ENCODE data around the gene HDAC2.
"Not testable (repeated sequence)": the region's sequence is repeated elsewhere in the genome, so short reads cannot be mapped to it uniquely, and the experiment has no call there.

Gene HDAC2

DNA sequence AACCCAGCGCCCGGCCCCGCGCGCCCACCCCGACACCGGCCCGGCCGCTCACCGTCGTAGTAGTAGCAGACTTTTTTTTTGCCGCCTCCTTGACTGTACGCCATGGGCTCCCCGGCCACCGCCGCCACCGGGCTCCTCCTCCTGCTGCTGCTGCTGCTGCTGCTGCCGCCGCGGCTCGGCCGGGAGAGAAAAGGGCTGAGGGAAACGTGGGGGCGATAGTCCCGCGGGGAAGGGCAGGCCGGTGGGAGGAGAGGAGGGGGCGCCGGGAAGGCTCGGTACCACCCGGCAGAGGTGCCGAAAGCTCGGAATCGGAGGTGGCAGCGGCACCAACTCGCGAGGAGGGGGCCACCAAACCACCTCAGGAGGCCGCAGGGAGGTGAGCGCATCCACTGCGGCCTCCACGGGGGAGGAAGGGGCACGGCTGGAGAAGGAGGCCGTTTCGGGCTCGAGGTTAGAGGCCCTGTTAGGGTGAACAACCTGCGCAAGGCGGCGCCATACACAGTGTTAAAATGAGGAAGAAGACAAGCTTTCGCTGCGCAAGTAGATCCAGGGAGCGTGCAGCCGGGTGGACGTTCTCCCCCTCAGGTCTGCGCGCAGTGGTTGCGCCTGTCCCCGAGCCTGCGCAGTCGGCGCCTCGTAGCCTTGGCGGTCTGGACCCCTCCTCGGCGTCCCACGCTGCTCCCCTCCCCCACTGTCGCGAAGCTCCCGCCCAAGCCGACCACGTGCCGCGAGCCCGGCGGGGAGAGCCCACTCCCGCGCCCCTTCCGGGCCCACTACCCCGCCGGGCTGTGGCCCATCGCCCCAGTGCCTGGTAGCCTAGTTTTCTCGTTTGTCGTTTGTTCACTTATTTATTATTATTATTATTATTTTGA lies at the start of gene HDAC2:
Gene HDAC2, minus strand, starts transcription at position 344 of the 872 bp plus-strand sequence. Its CDS starts 240 bp downstream, at position 104.
- DNase-seq (ENCODE audit: low read depth in 1 of 2, low spot score in 1 of 2) = peak; percentile 86 to 88

DNA sequence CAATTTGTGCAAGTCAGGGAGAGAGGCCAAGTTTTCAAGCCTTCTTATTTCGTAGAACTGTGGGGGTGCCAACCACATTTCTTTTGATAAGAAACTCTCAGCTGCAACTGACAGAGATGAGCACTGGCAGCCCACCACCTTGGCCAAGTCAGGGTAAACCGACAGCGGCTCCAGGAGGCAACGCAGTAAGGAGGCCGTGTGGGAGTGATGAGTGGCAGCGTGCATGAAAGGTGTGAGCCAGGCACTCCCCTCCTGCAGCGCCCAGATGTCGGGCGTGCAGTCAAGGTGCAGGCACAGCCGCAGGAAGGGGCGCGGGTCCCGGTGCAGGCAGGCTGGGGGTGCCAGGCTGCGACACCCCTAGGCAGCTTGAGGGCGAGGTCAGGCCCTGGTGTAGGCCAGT lies 49.2 kb upstream of the HDAC2 start:
- no peak for DNase-seq (ENCODE audit: low read depth in 1 of 2, low spot score in 1 of 2)

DNA sequence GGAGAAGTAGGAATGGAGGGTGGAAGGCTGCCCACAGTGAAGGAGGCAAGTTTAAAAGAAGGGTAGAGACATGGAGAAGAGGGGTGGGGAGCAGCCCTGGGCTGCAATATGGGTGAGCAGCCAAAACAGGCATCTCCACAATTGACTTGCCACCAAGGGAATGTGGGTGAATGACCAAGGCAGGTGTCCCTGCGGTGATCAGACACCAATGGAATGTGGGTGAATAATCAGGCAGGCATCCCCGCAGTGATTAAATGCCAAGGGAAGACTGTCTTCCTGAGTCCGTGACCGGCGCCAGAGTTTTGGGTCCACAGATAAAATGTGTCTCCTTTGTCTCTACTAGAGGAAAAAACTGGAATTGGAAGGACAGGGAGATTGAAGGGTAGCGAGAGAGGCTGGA lies 46.2 kb upstream of the HDAC2 start:
- not testable (repeated sequence) for DNase-seq (ENCODE audit: low read depth in 1 of 2, low spot score in 1 of 2)

DNA sequence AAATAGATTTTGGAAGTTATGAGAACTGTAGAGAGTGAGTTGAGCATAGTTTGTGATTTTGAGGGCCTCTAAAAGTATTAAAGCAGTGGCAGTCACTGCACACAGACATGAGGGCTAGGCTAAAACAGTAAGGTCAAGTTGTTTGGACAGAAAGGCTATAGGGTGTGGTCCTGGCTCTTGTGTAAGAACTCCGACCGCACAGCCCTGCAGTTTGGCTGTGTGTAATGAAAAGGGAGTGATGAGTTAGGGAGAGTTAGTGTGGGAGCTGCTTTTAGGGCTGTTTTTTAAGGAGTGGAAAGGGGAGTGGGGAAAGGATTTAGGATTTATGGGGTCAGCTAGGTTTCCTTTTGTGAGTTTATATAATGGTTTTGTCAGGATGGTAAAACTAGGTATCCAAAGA lies 43.2 kb upstream of the HDAC2 start:
- DNase-seq (ENCODE audit: low read depth in 1 of 2, low spot score in 1 of 2) = not testable (repeated sequence)

DNA sequence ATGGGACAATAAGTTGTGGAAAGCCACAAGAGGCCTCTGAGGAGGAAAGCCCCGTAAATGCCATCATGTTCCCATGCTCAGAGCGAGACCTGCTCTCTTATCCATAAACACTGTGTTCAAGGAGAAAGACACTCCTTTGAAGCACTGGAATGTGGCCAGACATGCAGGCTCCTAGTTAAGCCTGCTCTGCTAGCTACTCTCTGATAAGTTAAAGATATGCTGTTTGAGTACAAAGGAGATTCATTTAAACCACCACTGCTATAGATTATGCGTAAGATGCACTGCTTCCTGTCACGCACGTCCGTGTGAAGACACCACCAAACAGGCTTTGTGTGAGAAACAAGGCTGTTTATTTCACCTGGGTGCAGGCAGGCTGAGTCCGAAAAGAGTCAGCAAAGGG lies 40.5 kb upstream of the HDAC2 start:
- DNase-seq (ENCODE audit: low read depth in 1 of 2, low spot score in 1 of 2) = not testable (repeated sequence)

DNA sequence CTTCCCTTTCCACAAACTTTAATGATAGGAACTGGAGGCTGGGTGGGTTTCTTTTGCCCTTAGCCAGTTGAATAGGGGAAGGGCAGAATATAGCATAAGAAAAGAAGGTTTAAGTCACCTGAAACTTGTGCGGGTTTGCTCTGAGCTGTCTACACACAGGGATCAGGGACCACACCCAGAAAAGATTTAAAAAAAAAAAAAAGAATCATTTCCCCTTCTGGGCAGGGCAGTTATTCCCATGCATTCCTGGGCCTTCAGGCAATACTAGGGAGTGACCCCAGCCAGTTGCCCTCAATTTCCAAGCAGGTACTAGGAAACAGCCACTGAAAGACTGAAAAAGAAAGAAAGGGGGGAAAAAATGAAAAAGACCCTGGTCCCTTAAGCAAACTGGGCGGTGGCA lies 39.6 kb upstream of the HDAC2 start:
- no peak for DNase-seq (ENCODE audit: low read depth in 1 of 2, low spot score in 1 of 2)

DNA sequence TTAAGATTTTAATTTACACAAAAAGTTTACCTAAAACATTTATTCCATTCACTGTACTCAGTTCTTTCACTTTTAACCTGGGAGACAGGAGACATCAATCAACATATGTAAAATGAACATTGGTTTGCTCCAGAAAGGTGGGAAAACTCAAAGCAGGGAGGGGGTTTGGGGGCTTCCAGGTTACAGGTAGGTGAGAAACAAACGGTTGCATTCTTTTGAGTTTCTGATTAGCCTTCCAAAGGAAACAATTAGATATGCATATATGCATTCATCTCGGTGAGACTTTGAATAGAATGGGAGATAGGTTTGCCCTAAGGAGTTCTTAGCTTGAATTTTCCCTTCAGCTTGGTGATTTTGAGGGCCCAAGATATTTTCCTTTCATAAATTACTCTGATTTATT lies 38.2 kb upstream of the HDAC2 start:
- no peak for DNase-seq (ENCODE audit: low read depth in 1 of 2, low spot score in 1 of 2)

DNA sequence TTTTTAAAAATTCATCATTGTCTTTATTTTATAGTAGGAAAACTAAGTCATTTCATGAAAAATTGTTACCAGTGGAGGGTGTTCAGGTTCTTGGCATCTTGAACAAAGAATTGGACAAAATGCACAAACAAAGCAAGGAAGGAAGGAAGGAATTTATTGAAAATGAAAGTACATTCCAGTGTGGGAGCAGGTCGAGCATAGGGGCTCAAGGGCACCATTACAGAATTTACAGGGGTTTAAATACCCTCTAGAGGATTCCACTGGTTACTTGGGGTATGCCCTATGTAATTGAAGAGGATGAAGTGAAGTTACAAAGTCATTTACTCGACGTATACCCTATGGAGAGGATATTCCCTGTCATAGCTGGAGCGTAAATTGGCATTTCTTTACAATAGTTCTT lies 37.4 kb upstream of the HDAC2 start:
- no peak for DNase-seq (ENCODE audit: low read depth in 1 of 2, low spot score in 1 of 2)

DNA sequence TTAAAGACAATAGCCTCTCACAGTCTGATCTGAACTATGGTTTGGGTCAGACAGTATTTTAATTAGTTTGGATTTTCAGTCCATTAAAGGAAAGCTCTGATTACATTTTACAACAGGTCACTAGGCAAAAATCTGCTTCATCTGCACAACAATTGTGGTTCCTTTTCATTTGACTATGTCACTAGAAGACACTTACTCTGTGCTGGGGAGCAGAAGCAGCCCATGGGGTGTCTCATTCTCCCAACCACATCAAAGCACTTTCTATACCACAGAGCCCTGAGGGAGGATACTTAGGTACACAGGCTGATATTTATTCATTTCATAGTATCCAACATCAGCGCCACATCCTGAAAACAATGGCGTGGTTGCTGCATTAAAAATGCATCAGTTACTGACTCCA lies 36.6 kb upstream of the HDAC2 start:
- peak in 1 of 2 donors; percentile 6 for DNase-seq (ENCODE audit: low read depth in 1 of 2, low spot score in 1 of 2)

DNA sequence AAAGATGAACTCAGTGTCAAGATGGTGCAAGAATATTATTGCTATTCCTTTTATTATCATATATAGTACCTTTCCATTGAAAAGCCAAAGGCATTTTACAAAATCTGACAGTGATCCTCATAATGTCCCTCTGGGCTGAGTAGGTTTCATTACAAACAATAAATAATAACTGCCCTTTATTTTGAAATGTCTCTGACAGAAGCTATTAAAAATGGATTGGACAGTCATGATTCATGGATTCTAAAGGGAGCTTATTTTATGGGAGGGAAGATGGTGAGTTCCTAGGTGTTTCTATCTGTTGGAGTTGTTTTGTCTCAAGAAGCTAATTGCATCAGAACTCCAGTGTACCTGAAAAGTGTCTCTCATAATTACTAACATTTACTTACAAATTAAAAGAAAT lies 30.4 kb upstream of the HDAC2 start:
- DNase-seq (ENCODE audit: low read depth in 1 of 2, low spot score in 1 of 2) = no peak

DNA sequence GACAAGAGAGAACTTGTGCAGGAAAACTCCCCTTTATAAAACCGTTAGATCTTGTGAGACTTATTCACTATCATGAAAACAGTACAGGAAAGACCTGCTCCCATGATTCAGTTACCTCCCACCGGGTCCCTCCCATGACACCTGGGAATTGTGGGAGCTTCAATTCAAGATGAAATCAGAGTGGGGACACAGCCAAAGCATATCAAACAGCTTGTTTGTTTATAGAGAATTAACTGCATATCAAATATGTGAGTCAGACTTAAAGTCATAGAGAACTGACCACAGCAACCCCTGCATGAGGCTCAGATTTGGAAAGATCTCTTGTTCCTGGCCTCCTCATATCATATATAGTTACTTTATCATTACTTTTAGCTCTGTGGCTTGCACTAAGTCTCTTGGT lies 29.1 kb upstream of the HDAC2 start:
- no peak for DNase-seq (ENCODE audit: low read depth in 1 of 2, low spot score in 1 of 2)

DNA sequence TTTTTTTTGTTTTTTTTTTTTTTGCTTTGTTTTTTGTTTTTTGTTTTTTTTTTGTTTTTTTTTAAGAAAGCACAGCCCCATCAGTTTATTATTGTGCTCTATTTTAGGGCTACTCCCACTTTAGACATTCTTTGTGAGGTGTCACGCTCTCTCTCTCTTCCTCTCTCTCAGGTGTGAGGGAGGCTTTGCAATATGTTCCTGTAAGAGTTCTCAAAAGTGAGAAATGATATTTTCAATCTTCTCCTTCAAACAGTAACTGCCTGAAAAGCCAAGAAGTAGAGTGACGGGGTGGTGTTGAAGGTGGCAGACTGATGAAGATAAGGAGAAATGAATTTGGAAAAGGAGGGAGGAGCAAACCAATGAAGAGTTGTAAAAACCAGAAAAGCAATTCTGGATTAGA lies 28.3 kb upstream of the HDAC2 start:
- DNase-seq (ENCODE audit: low read depth in 1 of 2, low spot score in 1 of 2) = no peak

DNA sequence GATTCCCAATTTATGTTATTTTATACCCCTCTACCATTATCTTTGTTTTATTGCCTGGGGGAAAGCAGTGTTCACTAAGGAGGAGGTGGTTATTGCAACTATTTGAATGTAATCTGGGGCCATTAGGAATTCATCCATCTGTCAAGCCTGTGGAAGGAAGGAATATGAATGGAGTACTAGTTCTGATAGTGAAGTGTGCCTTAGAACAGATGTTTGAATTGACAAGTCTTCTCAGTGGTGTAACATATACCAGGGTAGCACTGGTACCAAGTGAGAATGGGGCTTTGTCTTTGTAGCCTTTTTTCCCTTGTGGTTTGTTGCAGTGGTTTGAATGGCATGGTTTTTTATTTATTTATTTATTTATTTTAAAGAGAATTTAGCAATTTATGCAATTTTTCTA lies 27.9 kb upstream of the HDAC2 start:
- DNase-seq (ENCODE audit: low read depth in 1 of 2, low spot score in 1 of 2) = no peak

DNA sequence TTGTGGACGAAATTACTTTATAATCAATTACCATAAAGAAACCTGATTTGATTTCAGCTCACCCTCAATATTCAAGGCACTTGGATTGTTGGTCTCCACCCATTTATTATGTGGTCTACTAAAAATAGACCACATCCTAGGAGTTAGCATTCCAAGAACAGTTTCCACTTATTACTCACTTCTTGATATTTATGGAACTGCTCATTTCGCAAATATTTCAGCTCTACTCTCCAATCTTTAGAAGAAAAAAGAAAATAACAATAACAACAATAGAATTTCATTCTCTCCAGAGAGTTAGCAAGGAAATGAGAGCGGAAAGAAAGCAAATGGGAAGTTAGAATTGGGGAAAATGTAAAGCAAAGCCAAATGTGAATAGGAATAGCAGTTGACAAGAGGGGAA lies 26.2 kb upstream of the HDAC2 start:
- no peak for DNase-seq (ENCODE audit: low read depth in 1 of 2, low spot score in 1 of 2)

DNA sequence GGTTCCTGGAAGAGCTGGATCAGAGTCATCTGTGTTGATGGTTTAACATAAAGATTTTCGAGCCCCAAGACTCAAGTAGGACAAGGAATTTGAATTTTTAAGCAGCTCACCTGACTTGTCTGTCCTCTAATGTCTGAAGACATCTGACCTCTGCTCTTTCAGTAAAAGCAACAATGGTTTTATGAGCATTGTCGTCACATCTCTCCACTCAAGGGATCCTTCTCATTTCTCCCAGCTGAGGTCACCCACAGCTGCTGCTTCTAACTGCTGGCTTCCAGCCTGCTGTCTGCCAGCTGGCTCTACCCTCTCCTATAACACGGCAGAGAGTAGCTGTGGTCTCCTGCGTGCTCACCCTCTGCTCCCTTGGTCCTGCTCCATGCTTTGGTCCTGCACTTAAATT lies 24.7 kb upstream of the HDAC2 start:
- DNase-seq (ENCODE audit: low read depth in 1 of 2, low spot score in 1 of 2) = no peak

DNA sequence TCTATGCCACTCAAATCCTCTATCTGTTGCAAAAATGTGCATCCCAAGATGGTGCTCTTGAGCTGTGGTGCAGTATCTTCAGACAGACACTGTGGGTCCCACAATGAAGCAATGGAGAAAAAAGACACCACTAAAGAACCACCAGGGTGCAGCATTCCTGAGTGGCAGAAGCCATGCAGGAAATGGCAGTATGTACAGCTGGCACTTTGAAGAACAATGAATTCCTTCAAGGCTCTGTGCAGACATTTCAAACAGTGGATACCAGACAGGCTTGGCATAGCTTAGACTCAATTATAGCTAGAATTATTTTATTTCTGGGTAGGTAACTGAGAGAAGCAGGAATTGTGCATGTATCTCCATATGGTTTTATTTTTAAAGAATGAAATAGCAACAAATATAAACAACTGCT lies 24.0 kb upstream of the HDAC2 start:
- DNase-seq (ENCODE audit: low read depth in 1 of 2, low spot score in 1 of 2) = no peak

DNA sequence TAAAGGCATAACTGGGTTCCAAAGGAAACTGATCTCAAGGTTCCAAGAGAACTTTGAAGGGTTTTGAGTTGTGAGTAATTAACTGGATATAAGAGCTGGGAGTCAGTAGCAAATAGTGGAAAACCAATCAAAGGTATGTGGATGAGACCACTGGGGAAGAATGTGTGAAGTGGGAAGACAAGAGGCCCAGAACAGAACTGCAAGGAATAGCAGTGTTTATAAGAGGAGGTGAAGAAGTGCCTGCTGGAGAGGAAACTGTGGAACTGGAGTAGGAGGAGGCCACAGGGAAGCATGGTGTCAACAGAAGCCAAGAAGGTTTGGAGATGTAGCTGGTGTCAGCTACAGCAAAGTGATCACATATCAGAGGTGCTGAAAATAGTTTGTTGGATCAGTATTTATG lies 18.7 kb upstream of the HDAC2 start:
- no peak for DNase-seq (ENCODE audit: low read depth in 1 of 2, low spot score in 1 of 2)

DNA sequence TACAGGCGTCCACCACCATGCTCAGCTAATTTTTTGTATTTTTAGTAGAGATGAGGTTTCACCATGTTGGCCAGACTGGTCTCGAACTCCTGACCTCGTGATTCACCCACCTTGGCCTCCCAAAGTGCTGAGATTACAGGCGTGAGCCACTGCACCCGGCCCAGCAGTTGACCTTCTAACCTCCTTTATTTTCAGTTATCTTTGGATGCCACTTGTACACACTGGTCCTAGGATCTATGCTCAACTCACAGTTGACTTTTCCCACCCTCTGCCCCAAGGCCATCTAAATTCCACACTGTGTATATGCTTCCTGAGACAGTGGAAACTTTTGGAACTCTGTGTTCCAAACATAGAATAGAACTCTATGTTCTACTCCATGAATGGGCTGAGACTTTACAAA lies 11.7 kb upstream of the HDAC2 start:
- not testable (repeated sequence) for DNase-seq (ENCODE audit: low read depth in 1 of 2, low spot score in 1 of 2)

DNA sequence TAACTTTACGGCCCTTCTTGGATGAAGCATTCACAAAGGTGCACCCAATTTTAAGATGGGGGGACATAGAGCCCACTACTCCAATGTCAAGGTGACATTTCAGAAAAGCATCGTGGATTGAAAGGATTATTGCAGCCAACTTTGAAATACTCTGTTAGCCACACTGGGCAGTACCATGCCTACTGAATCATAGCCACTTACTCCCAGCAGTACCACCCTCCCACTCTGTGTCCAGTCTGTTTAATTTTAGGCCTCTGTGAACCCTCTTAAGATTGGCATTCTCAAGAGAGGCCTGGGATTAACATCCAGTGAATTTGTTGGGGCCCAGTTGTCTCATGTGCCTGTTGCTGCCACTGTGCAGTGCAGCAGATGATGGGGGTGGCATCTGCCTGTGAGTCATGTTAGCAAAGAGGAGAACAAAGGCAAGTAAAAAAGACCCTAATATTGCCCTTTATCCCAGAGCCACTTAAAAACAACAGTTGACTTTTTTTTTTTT lies 11.2 kb upstream of the HDAC2 start:
- DNase-seq (ENCODE audit: low read depth in 1 of 2, low spot score in 1 of 2) = no peak

DNA sequence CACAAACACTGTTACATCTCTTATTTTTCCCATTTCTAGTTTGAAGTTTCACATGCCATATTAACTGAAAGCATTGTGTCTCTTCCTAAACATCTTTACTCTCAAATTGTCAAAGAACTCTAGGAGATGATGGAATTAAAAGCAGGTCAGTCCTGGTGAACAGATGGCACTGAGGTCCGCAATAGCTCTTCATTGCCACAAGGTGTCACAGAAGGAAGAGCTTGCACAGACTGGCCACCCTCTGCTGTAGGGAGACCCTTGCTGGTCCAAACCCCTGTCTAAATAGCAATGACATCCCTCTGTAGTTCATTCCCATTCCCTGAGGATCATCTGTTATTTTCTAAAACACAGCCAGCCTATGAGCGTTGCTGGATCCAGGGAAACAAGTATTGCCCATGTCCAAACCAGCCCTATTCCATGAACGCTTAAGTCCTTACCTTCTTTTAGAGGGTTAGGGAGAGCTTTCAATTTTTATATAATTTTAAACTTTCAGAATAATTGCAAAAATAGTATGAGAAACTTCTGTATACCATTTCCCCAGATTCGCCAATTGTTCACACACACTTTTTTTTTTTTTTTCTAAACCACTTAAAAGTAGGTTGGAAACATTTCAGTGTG lies 10.1 kb upstream of the HDAC2 start:
- no peak for DNase-seq (ENCODE audit: low read depth in 1 of 2, low spot score in 1 of 2)

DNA sequence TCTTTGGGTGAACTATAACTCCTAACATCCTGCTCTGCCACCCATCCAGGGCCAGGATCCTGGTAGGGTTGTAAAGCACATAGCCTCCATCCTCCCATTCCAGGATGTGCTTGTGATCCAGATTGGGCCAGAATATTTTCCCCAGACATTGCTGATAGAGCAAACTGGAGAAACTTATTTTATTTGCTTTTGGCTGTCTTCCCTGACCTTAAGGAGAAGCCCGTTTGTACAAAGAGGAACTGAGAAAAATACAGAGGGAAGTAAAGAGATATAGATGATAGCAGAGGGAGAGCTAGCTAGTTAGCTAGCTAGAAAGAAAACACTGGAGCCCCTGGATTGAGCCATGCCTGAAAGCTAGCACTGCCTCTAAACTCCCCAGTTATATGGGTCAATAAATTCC lies 9.0 kb upstream of the HDAC2 start:
- no peak for DNase-seq (ENCODE audit: low read depth in 1 of 2, low spot score in 1 of 2)

DNA sequence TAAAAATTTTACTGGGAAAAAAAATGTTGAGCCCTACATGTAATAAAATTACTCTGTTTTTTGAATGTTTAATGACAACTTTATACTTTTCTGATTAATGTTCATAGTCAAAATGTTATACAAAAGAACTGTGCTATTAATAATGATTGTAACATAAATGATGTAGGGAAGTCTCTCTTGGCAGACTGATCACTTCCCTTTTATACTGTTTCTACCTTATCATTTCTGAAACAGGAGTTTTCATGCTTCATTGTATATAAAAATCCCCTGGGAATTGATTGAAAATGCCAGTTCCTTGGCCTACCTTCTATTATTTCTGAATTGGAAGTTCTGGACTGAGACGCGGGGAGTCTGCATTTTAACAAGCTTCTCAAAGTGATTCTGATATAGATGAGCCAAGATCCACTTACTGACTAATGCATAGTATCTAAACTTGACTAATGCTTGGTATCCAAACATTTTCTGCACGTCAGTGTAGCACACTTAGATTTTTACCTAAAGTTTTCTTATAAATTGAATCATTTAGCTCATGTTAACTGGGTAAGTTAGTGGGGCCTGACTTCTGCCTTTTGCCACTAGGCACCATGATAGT lies 7.2 kb upstream of the HDAC2 start:
- no peak for DNase-seq (ENCODE audit: low read depth in 1 of 2, low spot score in 1 of 2)
